K562 (cell line): Measurements from ENCODE around the gene TTLL11. TPM values are rescaled to one million over a fixed set of nuclear protein-coding genes. Genes with fewer than 3 reads are reported as not detected.

Experiments used
- ATAC-seq: fragments of 200-7000 bp; cut with Tn5 transposase; 3 replicates; pipeline ENCODE4 v1.9.1; 2020; ENCODE audit warnings: moderate library complexity
- BruUV-seq: library from RNA; stranded (reverse); fragments of 400-500 nt; replicated peaks from 2 replicates; lab custom pipeline; 2021; lab: Mats Ljungman, UMichigan
- CTCF ChIA-PET: fragments of 300-600 bp; formaldehyde crosslinking; extraction: SDS; loops from one replicate; lab custom pipeline; 2021; ENCODE audit warnings: low intra/inter-chr PET ratio; lab: Yijun Ruan, JAX
- POLR2A ChIA-PET: fragments of 300-600, 350-650 bp; sonication (Branson Sonifier 250); formaldehyde crosslinking; extraction: SDS; loops from one replicate; lab custom pipeline; 2021; ENCODE audit warnings: antibody characterized with exemption, inconsistent platforms; lab: Yijun Ruan, JAX
- DNase-seq, 4 experiments: peaks; one replicate each; pipeline versions ENCODE4 v3.0.0 to v3.0.0-alpha.2; 2011 to 2018; ENCODE audit warnings: low spot score in 3 of 4, mixed read lengths in 3 of 4; ENCODE audit errors: extremely low read depth in 1 of 4
- FAIRE-seq: peaks from 2 replicates; lab custom pipeline; 2011; peaks lifted over from hg19 to GRCh38; lab: Jason Lieb, UNC
- H2AFZ ChIP-seq: 2 replicates; pipeline ENCODE4 v1.6.0; 2011; ENCODE audit warnings: low read depth, low read length, control low read depth, inconsistent platforms
- H3K27ac ChIP-seq: fragments of 200-600 bp; 3 replicates; pipeline ENCODE4 v1.8.0; 2011; ENCODE audit warnings: low read depth, mild to moderate bottlenecking, control low read depth, inconsistent platforms, low read length, moderate library complexity, mixed read lengths; ENCODE audit errors: extremely low read depth
- H3K27me3 ChIP-seq, 2 experiments: fragments of 300-600 bp in 1 of 2; 2 replicates in 1 of 2; 3 replicates in 1 of 2; pipeline versions ENCODE4 v1.6.0 to v1.8.0; 2011; ENCODE audit warnings: inconsistent platforms in 2 of 2, low read length in 2 of 2, mild to moderate bottlenecking in 1 of 2, mixed read lengths in 1 of 2, moderate library complexity in 1 of 2; ENCODE audit not compliant: control insufficient read depth in 2 of 2, insufficient read depth in 2 of 2
- H3K36me3 ChIP-seq: fragments of 300-600 bp; 3 replicates; pipeline ENCODE4 v1.8.0; 2011; ENCODE audit warnings: mild to moderate bottlenecking, low read length, inconsistent platforms; ENCODE audit not compliant: control insufficient read depth, insufficient read depth
- H3K4me1 ChIP-seq, 2 experiments: fragments of 200-600 bp in 1 of 2; replicated peaks in 1 of 2; 2 replicates in 1 of 2; 3 replicates in 1 of 2; pipeline versions ENCODE4 v1.5.1 to v1.8.0; 2011; ENCODE audit warnings: inconsistent platforms in 2 of 2, low read length in 2 of 2, mild to moderate bottlenecking in 1 of 2, mixed read lengths in 1 of 2, moderate library complexity in 1 of 2; ENCODE audit not compliant: control insufficient read depth in 2 of 2, insufficient read depth in 2 of 2
- H3K4me2 ChIP-seq: 2 replicates; pipeline ENCODE4 v1.6.1; 2011; ENCODE audit warnings: low read length, control low read depth, inconsistent platforms, mixed read lengths; ENCODE audit not compliant: insufficient read depth
- H3K4me3 ChIP-seq: fragments of 200-600 bp; sonication (generic), shearing (Covaris generic); 2 replicates; pipeline ENCODE4 v1.5.1; 2016; ENCODE audit warnings: control low read depth, inconsistent platforms
- H3K79me2 ChIP-seq: fragments of 200-600 bp; 3 replicates; pipeline ENCODE4 v1.8.0; 2011; ENCODE audit warnings: low read length, inconsistent platforms; ENCODE audit not compliant: control insufficient read depth, insufficient read depth
- H3K9ac ChIP-seq, 2 experiments: 2 replicates each; pipeline versions ENCODE4 v1.6.0 to v1.6.1; 2011; ENCODE audit warnings: low read depth in 2 of 2, low read length in 2 of 2, control low read depth in 1 of 2, inconsistent platforms in 1 of 2, mild to moderate bottlenecking in 1 of 2, mixed read lengths in 1 of 2; ENCODE audit not compliant: insufficient read depth in 1 of 2
- H3K9me1 ChIP-seq: one replicate; pipeline ENCODE4 v1.6.0; 2011; ENCODE audit warnings: inconsistent platforms, mild to moderate bottlenecking, low read length, moderate library complexity; ENCODE audit not compliant: control insufficient read depth, insufficient read depth
- H3K9me3 ChIP-seq: replicated peaks from 2 replicates; pipeline ENCODE4 v1.5.1; 2011; ENCODE audit warnings: low read depth, low read length, inconsistent platforms; ENCODE audit not compliant: control insufficient read depth, insufficient read depth
- H4K20me1 ChIP-seq: replicated peaks from 2 replicates; pipeline ENCODE4 v1.6.1; 2011; ENCODE audit warnings: low read length, inconsistent platforms, mixed read lengths; ENCODE audit not compliant: control insufficient read depth, insufficient read depth
- MAX ChIP-seq: sonication (generic); formaldehyde crosslinking; IDR thresholded peaks from 2 replicates; pipeline ENCODE4 v1.9.0; 2022; ENCODE audit warnings: mild to moderate bottlenecking, missing genetic modification reagents
- NR2C1 ChIP-seq, 2 experiments: fragments of 450-650 bp; IDR thresholded peaks; 2 replicates each; pipeline ENCODE4 v1.6.1; 2017; ENCODE audit warnings: mild to moderate bottlenecking in 2 of 2, antibody characterized with exemption in 1 of 2, inconsistent platforms in 1 of 2, missing compliant biosample characterization in 1 of 2, missing genetic modification characterization in 1 of 2
- SP2 ChIP-seq: IDR thresholded peaks from 2 replicates; pipeline ENCODE4 v1.6.1; 2011; ENCODE audit warnings: mild to moderate bottlenecking, low read depth, low read length, moderate library complexity; ENCODE audit not compliant: poor library complexity, severe bottlenecking; ENCODE audit errors: extremely low read depth
- WGBS: fragments of 100-300 bp; shearing (Covaris generic); methylation state at CpG from one replicate; pipeline ENCODE4 v1.1.6; 2016; ENCODE audit warnings: low coverage, mixed read lengths; ENCODE audit not compliant: insufficient coverage; ENCODE audit errors: missing lambda C conversion rate; 5-methylcytosine and 5-hydroxymethylcytosine counted together
- in situ Hi-C: fragments of 300-500 bp; cut with MboI; formaldehyde crosslinking; loops from 4 replicates; pipeline ENCODE4 v1.15.0; 2018; ENCODE audit warnings: inconsistent platforms, mixed read lengths
- intact Hi-C: fragments of 100-400 bp; cut with micrococcal nuclease; formaldehyde crosslinking; loops from 2 replicates; pipeline ENCODE4 v1.14.2; 2022
- polyA plus RNA-seq, 8 experiments: library from polyadenylated mRNA; depleted of rRNA in 4 of 8; stranded (reverse) in 5 of 8; unstranded in 3 of 8; fragments of >200 nt; fragmentation: Nextera tagmentation in 2 of 8; fragmentation: Illumina TruSeq in 1 of 8; extraction: Ambion mirVana in 2 of 8; extraction: Trizol in 1 of 8; gene quantifications; 2 replicates each; pipeline versions ENCODE4 v1.2.1 to v1.2.3, GENCODE V29; 2011 to 2014; ENCODE audit warnings: inconsistent platforms in 1 of 8, missing spikeins in 1 of 8
- total RNA-seq, 7 experiments: library from RNA; depleted of rRNA in 6 of 7; stranded (reverse); fragments of >200 nt in 6 of 7; fragmentation: Illumina TruSeq in 2 of 7; extraction: Trizol in 2 of 7; gene quantifications; 2 replicates each; pipeline versions ENCODE4 v1.2.1 to v1.2.3, GENCODE V29; 2011 to 2021; ENCODE audit warnings: low replicate concordance in 1 of 7
- TF ChIP-seq, protein P1 (sequence below), 3 experiments: IDR thresholded peaks in 2 of 3; conservative IDR thresholded peaks in 1 of 3; 2 replicates each; pipeline ENCODE4 v1.5.1; 2011 to 2012; ENCODE audit warnings: low read length in 3 of 3, mild to moderate bottlenecking in 3 of 3, control low read depth in 2 of 3, improper control_type of control experiment in 1 of 3, inconsistent platforms in 1 of 3, low read depth in 1 of 3, mixed read lengths in 1 of 3, moderate library complexity in 1 of 3; ENCODE audit not compliant: insufficient read depth in 2 of 3

TTLL11 gene
- total and polyA plus RNA-seq, 9 of the 15 experiments (the other 6 are each of a cell fraction or from before 2014, with no cell fraction given): 0.83 to 4.4 (median 2.7) TPM

GRCh38 chr9:121985792-121986494, 107.2 kb downstream of the TTLL11 start:
- H3K79me2 ChIP-seq: no peaks in the 10 kb centered on the region
- no peak overlapping the region for H3K9ac ChIP-seq
- peak; percentile 78 for ATAC-seq
- ChIA-PET POLR2A (interaction anchor here (0.9 kb wide), 1 partner anchor 183 kb away, joined by 3 read pairs; no protein-coding TSS in a partner anchor), CTCF (interaction anchor here (0.6 kb wide), 1 partner anchor 1803 kb away, joined by 3 read pairs; no protein-coding TSS in a partner anchor)
- intact Hi-C loops: no loop called here
- no peak overlapping the region for H2AFZ ChIP-seq
- 29% methylated on average over 14 of the region's 14 CpGs for WGBS
- H3K4me1 ChIP-seq: no peaks in the 10 kb centered on the region
- in situ Hi-C loops: no loop called here
- no TSS peak for BruUV-seq
- peaks cover 3% of the 10 kb centered on the region; the same call in 1 of the 2 replicates for H4K20me1 ChIP-seq
- no peak overlapping the region for H3K27ac ChIP-seq
- FAIRE-seq: no peak
- H3K9me1 ChIP-seq: no peaks in the 10 kb centered on the region
- DNase-seq: peak in 2 of 4 experiments; percentile 5 to 23
- no peaks in the 10 kb centered on the region for H3K9me3 ChIP-seq
- H3K4me3 ChIP-seq: no peak overlapping the region
- no peak overlapping the region for H3K4me2 ChIP-seq
- H3K36me3 ChIP-seq: no peaks in the 10 kb centered on the region
- TF ChIP-seq, protein P1, sequence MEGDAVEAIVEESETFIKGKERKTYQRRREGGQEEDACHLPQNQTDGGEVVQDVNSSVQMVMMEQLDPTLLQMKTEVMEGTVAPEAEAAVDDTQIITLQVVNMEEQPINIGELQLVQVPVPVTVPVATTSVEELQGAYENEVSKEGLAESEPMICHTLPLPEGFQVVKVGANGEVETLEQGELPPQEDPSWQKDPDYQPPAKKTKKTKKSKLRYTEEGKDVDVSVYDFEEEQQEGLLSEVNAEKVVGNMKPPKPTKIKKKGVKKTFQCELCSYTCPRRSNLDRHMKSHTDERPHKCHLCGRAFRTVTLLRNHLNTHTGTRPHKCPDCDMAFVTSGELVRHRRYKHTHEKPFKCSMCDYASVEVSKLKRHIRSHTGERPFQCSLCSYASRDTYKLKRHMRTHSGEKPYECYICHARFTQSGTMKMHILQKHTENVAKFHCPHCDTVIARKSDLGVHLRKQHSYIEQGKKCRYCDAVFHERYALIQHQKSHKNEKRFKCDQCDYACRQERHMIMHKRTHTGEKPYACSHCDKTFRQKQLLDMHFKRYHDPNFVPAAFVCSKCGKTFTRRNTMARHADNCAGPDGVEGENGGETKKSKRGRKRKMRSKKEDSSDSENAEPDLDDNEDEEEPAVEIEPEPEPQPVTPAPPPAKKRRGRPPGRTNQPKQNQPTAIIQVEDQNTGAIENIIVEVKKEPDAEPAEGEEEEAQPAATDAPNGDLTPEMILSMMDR (IDR thresholded peaks at IDR 0.05 in 2 of 3, conservative IDR thresholded peaks at IDR 0.05 in 1 of 3; ENCODE audit: insufficient read depth in 2 of 3, low read depth in 1 of 3, low read length in 3 of 3): peak; percentile 4 to 24 (median 8); a peak in 1 of 6 replicates
- TF ChIP-seq SP2 (no peak), MAX (CRISPR knock-in tag) (peak; percentile 38; the same call in 1 of the 2 replicates), NR2C1 (IDR thresholded peaks at IDR 0.05) (no peak), NR2C1 (tag; IDR thresholded peaks at IDR 0.05) (0 out of 2 replicates have a peak, but pooled peaks have one; percentile 23)
- peaks cover 0 to 4% of the 10 kb centered on the region in 2 experiments; a peak in 1 of 5 replicates for H3K27me3 ChIP-seq
